BLaER1 (cell line): ENCODE results near the gene CNPY1.

Source experiments
- H3K27ac ChIP-seq: shearing (Covaris generic); formaldehyde crosslinking; 2 replicates; pipeline ENCODE4 v1.8.1; 2022
- H3K27me3 ChIP-seq: shearing (Covaris generic); formaldehyde crosslinking; 2 replicates; pipeline ENCODE4 v1.8.1; 2022
- H3K36me3 ChIP-seq: shearing (Covaris generic); formaldehyde crosslinking; 2 replicates; pipeline ENCODE4 v1.8.1; 2022
- H3K4me1 ChIP-seq: shearing (Covaris generic); formaldehyde crosslinking; 2 replicates; pipeline ENCODE4 v1.8.1; 2022
- H3K4me2 ChIP-seq: shearing (Covaris generic); formaldehyde crosslinking; 2 replicates; pipeline ENCODE4 v1.8.1; 2022
- H3K4me3 ChIP-seq: shearing (Covaris generic); formaldehyde crosslinking; 2 replicates; pipeline ENCODE4 v1.8.1; 2022
- H3K9ac ChIP-seq: shearing (Covaris generic); formaldehyde crosslinking; 2 replicates; pipeline ENCODE4 v1.8.1; 2022
- H3K9me3 ChIP-seq: shearing (Covaris generic); formaldehyde crosslinking; 2 replicates; pipeline ENCODE4 v1.8.1; 2022
- H4K20me1 ChIP-seq: shearing (Covaris generic); formaldehyde crosslinking; 2 replicates; pipeline ENCODE4 v1.8.1; 2022
- Cebpa-rat ChIP-seq: shearing (Covaris generic); IDR thresholded peaks from 2 replicates; pipeline ENCODE4 v1.8.1; 2022

CNPY1 gene

DNA sequence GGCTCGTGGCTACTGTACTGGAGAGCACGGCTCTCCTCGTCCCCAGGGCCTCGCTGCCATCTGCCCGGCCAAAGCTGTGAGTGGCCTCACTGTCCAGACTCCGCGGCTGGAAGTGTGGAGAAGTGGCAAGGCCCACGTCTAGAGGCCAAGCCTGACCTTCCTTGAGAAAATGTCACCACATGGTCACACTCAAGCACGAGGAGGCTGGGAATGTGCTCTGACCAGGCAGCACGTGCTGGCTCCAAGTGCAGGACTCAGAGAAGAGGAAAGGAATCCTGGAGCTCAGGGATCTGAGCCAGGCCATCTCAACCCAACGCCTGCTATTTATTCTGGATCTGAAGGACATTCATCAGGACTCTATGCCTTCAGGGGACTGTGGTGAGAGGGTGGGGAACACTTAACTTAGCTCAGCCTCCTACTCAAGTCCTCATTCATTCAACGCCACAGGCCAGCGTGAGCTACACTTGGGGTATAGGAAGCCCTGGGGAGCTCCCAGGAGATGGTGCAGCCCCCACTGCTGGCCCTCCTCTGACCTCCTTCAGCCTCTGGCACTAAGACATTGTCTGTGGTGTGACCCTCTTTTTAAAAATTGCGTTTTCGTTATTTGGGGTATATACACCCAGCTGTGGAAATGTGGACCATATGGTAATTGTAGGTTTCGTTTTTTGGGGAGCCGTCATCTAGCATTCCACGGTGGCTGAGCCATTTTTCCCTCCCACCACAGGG is 59.4 kb downstream of the CNPY1 start:
- peaks cover 13% of the 10 kb centered on the region for H3K27me3 ChIP-seq
- TF ChIP-seq Cebpa-rat, result no peak

DNA sequence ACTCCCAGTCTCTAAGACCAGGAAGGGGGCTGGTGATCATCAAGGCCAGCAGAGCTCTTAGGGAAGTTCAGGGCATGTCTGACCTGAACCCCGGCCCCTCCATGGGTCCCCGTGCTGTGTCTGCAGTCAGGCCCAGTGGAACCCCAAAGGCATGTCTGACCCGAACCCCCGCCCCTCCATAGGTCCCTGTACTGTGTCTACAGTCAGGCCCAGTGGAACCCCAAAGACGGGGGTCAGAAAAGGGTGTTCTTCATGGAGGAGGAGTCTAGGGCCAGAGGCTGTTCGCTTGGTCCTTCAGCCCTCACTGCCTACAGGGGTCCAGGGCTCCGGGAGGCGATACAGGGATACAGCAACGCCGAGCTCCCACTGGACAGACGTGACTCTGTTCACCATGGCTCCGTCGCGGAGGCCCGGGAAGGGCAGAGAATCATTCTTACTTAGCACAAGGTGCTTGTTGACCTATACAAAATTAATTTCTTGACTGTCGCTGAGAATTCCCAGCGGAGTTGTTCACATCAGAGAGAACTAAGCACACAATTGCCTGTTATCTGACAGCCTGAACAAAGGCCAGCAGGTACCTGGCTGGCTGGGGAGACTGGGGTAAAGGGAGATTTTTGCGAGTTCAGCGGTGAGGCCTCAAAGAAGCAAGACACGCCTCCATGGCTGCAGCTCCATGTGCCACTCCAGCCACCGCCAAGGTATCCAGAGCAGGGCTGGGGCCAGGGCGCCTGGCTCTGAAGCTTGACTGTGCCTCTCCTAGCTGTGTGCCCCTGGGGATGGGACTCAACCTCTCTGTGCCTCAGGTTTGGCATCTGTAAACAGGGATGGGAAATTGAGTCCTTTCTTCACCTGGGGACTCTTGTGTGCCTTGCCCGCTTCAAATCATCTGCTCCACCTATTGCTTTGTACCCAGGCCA is 61.6 kb downstream of the CNPY1 start:
- peaks cover 11% of the 10 kb centered on the region for H3K4me1 ChIP-seq

More for the DNA sequence above, 59.4 kb downstream of the CNPY1 start:
- no peaks in the 10 kb centered on the region for H3K9me3 ChIP-seq
- H3K4me2 ChIP-seq, result no peak overlapping the region
- no peak overlapping the region for H3K27ac ChIP-seq
- no peaks in the 10 kb centered on the region for H3K36me3 ChIP-seq
- no peaks in the 10 kb centered on the region for H4K20me1 ChIP-seq
- peaks cover 29% of the 10 kb centered on the region for H3K4me1 ChIP-seq
- no peak overlapping the region for H3K9ac ChIP-seq
- H3K4me3 ChIP-seq, result no peak overlapping the region

DNA sequence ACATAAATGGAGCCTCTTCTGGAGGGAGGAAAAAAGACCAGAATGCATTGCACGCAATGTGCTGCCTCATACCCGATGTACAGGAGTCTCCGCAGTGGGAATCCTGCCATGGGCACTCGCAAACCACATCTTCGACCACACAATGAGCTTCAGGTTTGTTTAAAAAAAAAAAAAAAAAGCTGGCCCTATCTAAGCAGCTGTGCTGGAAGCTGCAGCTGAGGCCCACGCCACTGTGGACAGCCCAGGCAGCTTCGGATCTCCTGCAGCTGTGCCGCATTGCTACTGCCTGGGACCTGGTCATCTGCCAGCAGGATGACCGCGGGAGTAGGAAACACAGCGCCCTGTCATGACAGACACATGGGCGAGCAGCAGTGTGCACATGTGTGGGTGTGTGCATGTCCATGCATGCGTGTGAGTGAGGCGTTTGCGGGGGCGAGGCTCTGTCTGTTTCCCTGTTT is 62.5 kb downstream of the CNPY1 start:
- Histone ChIP-seq H3K9me3 (no peaks in the 10 kb centered on the region), H4K20me1 (no peaks in the 10 kb centered on the region), H3K36me3 (no peaks in the 10 kb centered on the region), H3K27me3 (peaks cover 17% of the 10 kb centered on the region), H3K4me2 (no peak overlapping the region), H3K27ac (no peak overlapping the region), H3K4me1 (peaks cover 3% of the 10 kb centered on the region), H3K9ac (no peak overlapping the region), H3K4me3 (no peak overlapping the region)
- TF ChIP-seq Cebpa-rat, result no peak

More for the DNA sequence above, 61.6 kb downstream of the CNPY1 start:
- Histone ChIP-seq H3K36me3 (no peaks in the 10 kb centered on the region), H4K20me1 (no peaks in the 10 kb centered on the region), H3K27ac (no peak overlapping the region), H3K4me3 (no peak overlapping the region), H3K27me3 (peaks cover 17% of the 10 kb centered on the region), H3K9me3 (no peaks in the 10 kb centered on the region), H3K9ac (no peak overlapping the region), H3K4me2 (no peak overlapping the region)
- no peak for TF ChIP-seq Cebpa-rat

DNA sequence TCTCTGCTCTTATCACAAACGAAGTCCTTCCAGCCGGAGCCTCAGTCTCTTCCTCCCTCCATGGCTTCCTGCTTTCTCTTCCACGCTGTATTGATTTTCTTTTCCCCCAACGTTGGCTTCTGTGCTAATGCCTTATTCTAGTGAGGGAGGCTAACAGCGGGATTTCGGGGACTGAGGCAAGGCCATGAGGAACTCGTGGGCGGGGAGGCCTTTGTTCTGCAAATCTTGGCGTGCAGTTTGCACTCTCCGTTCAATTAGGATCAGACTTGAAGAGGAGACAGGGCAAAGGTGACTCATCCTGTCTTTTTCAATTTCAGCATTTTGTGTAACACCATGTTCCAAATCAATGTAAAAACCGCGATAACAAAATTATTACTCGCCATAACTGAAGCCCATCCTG is 63.1 kb downstream of the CNPY1 start:
- no peak for TF ChIP-seq Cebpa-rat
- Histone ChIP-seq H3K36me3 (no peaks in the 10 kb centered on the region), H3K27me3 (peaks cover 17% of the 10 kb centered on the region), H3K9ac (no peak overlapping the region), H3K27ac (no peak overlapping the region), H3K9me3 (no peaks in the 10 kb centered on the region), H3K4me1 (no peaks in the 10 kb centered on the region), H4K20me1 (no peaks in the 10 kb centered on the region), H3K4me2 (no peak overlapping the region), H3K4me3 (no peak overlapping the region)

DNA sequence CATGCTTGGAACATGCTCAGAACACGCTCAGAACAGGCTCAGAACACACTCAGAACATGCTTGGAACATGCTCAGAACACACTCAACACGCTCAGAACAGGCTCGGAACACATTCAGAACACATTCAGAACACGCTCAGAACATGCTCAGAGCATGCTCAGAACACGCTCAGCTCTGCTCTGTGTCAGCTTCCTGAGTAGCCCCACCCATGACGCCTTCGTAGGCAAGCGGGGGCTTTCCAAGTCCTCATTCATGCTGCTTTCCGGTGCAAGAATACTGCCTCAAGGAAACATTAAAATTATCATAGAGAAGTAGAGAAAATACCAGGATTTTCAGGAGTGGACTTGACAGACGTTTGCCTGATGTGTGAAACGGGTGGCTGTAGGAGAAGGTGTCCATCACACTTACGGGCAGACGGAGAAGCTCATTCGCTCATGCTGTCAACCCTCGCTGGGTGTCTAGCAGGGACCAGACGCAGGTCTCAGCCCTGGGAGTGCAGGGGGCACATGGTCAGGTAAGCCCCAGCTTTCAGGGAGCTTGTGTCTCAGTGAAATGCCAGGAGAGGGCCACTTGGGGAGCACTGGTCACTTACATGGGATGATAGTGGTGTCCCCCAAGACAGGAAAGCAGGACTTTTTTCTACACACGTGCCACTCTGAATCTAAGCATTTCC is 63.7 kb downstream of the CNPY1 start:
- Histone ChIP-seq H3K9ac (no peak overlapping the region), H3K4me1 (no peaks in the 10 kb centered on the region), H3K4me2 (no peak overlapping the region), H3K27me3 (peaks cover 20% of the 10 kb centered on the region), H3K27ac (no peak overlapping the region), H3K9me3 (no peaks in the 10 kb centered on the region), H4K20me1 (no peaks in the 10 kb centered on the region), H3K36me3 (no peaks in the 10 kb centered on the region), H3K4me3 (no peak overlapping the region)
- no peak for TF ChIP-seq Cebpa-rat

DNA sequence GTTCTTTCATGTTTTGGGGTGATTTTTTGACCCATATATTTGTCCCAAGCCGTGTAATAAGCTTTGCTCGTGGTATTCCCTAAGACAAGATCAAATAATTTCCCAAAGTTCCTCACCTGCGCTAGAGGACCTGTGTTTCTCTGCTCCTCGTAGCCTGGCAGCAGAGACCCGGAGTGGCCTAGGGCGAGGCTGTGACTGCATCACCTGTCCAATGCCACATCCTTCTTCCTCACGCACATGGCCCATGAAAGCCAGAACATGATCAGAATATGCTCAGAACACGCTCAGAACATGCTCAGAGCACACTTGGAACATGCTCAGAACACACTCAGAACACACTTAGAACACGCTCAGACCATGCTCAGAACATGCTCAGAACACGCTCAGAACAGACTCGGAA is 64.6 kb downstream of the CNPY1 start:
- H3K36me3 ChIP-seq, result no peaks in the 10 kb centered on the region
- H3K4me1 ChIP-seq, result no peaks in the 10 kb centered on the region
- H3K4me2 ChIP-seq, result no peak overlapping the region
- H3K9me3 ChIP-seq, result no peaks in the 10 kb centered on the region
- no peaks in the 10 kb centered on the region for H4K20me1 ChIP-seq
- TF ChIP-seq Cebpa-rat, result no peak
- H3K4me3 ChIP-seq, result no peak overlapping the region
- H3K27ac ChIP-seq, result no peak overlapping the region
- H3K27me3 ChIP-seq, result peaks cover 29% of the 10 kb centered on the region
- no peak overlapping the region for H3K9ac ChIP-seq

DNA sequence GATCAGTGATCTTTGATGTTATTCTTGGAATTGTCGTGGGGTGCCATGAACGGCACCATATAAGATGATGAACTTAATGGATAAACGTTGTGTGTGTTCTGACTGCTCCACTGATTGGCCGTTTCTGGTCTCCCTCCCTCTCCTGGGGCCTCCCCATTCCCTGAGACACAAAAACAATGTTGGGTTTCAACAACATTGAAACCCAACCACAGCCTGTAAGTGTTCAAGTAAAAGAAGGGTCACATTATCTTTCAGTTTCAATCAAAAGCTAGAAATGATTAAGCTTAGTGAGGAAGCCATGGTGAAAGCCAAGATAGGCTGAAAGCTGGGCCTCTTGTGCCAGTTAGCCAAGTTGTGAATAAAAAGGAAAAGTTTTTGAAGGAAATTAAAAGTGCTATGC is 68.9 kb downstream of the CNPY1 start:
- no peak overlapping the region for H3K27ac ChIP-seq
- peaks cover 64% of the 10 kb centered on the region for H3K27me3 ChIP-seq
- H3K9ac ChIP-seq, result no peak overlapping the region
- H3K4me1 ChIP-seq, result no peaks in the 10 kb centered on the region
- no peak for TF ChIP-seq Cebpa-rat
- no peak overlapping the region for H3K4me2 ChIP-seq
- H3K9me3 ChIP-seq, result no peaks in the 10 kb centered on the region
- H4K20me1 ChIP-seq, result peaks cover 31% of the 10 kb centered on the region
- H3K36me3 ChIP-seq, result no peaks in the 10 kb centered on the region
- H3K4me3 ChIP-seq, result no peak overlapping the region

DNA sequence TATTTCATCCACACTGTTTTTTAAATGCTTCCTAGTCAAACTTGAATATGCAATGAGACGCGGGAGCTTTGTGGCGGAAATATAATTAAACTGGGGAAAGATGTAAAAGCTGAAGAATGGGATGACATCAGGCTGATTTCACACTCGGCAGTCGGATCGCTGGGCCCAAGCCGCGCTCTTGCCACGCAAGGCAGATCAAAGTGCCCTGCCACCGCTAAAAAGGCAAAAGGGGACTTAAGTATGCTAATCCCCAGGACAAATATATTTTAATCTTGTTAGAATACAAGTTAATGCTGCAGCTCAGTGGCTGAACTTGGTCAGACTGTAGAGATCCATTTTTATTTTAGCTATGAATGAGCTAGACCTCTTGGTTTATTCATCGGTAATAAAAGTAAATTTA is 74.6 kb downstream of the CNPY1 start:
- H3K36me3 ChIP-seq, result no peaks in the 10 kb centered on the region
- H3K27me3 ChIP-seq, result peaks cover 100% of the 10 kb centered on the region
- H3K4me3 ChIP-seq, result no peak overlapping the region
- H4K20me1 ChIP-seq, result peaks cover 88% of the 10 kb centered on the region
- no peaks in the 10 kb centered on the region for H3K9me3 ChIP-seq
- H3K9ac ChIP-seq, result no peak overlapping the region
- H3K27ac ChIP-seq, result no peak overlapping the region
- H3K4me1 ChIP-seq, result peaks cover 23% of the 10 kb centered on the region
- TF ChIP-seq Cebpa-rat, result no peak
- peak overlapping the region; percentile 25; the same call in 1 of the 2 replicates for H3K4me2 ChIP-seq

DNA sequence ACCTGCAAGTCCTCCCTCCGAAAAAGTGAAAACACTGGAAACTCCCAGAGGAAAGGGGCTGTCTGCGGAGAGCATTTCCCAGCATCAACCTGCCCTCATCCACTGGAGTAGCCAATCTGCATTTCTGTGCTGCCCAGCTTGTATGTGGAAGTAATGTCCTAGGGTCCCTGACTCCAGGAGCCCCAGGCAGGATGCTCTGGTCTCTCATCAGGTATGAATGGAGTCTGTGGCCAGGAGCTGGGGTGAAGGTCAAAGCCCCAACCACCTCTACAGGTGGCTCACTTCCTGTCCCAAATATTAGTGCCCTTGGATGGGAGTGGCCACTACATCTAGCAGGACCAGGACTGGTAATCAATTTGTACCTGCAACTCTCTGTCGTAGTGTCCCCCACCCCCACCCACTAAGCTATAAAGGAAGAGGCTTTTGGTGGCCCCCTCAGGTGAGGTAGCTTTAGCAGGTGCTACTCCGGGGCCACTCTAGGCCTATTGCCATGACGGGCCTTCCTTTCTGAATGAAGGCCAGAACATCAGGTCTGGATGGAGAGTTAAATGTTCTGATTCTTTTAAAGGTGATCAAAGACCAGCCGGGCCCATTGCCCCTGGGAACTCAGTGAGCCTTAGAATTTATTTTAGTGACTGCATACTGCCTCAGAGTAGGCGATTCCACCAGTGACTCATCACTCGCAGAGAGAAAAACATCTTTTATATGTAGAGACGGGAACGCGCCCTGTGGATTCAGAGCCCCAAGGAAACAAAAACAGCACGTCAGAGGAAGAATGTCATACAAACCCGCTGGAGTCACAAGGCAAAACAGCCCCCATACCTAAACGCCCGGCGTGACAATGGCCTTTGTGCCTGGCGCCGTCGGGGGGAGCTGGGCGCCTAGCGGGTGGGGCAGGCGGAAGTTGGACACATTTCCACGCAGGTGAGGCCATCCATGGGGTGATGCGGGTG is 75.4 kb downstream of the CNPY1 start:
- no peak for TF ChIP-seq Cebpa-rat
- H3K27ac ChIP-seq, result no peak overlapping the region
- peaks cover 100% of the 10 kb centered on the region for H3K27me3 ChIP-seq
- peaks cover 96% of the 10 kb centered on the region for H4K20me1 ChIP-seq
- no peaks in the 10 kb centered on the region for H3K9me3 ChIP-seq
- H3K36me3 ChIP-seq, result no peaks in the 10 kb centered on the region
- H3K4me1 ChIP-seq, result peaks cover 27% of the 10 kb centered on the region
- no peak overlapping the region for H3K9ac ChIP-seq
- H3K4me3 ChIP-seq, result no peak overlapping the region
- H3K4me2 ChIP-seq, result peak overlapping the region; percentile 25
